GM12873 (cell line): Measurements from ENCODE around the gene SLC10A6.

Experiments used
- CTCF ChIP-seq: IDR thresholded peaks from 2 replicates; pipeline ENCODE4 v1.5.1; 2012; ENCODE audit warnings: low read depth, mild to moderate bottlenecking, moderate library complexity, low read length, control low read depth; ENCODE audit not compliant: insufficient read depth; ENCODE audit errors: missing control alignments

Gene SLC10A6

DNA sequence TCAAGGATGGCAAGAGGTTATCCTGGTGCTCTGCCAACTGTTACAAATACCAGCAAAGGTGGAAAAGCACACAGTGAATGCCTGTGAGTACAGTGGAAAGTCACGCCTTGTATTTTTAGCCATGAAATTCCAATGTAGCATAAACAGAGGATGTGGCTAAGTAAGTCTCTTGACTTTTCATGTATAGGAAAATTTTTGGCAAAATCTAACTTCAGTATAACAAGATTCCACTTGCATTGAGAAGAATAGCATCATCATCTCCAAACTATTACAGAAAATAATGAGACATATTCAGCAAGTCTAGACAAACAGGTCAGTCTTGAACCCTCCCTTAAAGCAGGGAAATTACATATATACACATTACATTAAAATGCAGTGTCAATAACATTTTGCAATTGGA, 7.9 kb downstream of the SLC10A6 start:
- no peak for TF ChIP-seq CTCF

GRCh38 chr4:86840858-86841257, 8.3 kb downstream of the SLC10A6 start:
- TF ChIP-seq CTCF: no peak

DNA sequence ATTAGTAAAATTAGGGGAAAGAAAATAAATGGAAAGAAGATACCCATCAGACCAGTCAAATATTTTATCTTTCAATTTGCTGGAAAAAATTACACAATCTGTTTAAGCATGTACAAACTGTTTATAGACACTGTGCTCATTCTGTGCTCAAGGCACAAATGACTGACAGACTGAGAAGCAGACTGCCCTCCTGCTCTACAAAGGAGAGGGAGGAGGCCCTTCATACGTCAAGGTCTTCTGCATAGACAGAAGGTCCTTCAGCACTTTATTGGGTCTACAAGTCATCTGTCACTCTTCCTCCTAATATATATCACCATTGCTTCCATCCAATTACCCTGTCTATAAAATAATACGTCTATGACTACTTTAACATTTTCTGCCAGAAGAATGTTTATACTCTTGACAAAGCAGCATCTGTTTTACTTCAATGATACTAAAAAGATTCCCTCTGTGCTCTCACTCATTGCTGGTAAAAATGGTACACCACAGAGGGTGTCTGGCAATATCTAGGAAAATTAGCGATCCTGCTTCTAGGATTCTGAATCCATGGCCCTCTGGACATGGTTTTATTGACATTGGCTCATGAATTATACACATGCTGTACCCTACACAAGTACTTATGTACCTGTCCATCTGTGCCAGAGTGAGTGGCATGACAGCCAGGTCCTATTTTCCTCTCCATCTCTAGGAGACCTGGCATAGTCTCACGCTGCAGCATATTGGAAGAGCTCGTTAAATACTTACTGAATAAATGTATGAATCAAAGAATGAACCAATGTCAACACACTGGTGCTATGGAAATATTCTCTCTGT, 11.3 kb downstream of the SLC10A6 start:
- TF ChIP-seq CTCF: no peak

GRCh38 chr4:86835677-86836076, 13.5 kb downstream of the SLC10A6 start:
- TF ChIP-seq CTCF: no peak

- TF ChIP-seq CTCF: no peak
These were observed 14.3 kb downstream of the SLC10A6 start for GRCh38 chr4:86834901-86835300.

DNA sequence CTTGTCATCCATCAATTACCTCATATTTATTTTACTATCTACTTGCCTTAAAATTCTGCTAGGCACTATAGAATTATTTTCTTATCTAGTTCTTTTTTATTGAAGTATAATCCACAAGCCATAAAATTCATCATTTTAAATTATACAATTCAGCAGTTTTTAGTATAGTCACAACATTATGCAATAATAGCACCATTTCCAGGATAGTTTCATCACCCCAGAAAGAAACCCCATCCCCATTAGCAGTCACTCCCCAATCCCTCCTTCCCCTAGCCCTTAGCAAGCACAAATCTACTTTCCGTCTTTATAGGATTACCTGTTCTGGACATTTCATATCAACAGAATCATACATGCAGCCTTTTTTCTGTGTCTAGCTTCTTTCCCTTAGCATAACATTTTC, 15.6 kb downstream of the SLC10A6 start:
- TF ChIP-seq CTCF: no peak

DNA sequence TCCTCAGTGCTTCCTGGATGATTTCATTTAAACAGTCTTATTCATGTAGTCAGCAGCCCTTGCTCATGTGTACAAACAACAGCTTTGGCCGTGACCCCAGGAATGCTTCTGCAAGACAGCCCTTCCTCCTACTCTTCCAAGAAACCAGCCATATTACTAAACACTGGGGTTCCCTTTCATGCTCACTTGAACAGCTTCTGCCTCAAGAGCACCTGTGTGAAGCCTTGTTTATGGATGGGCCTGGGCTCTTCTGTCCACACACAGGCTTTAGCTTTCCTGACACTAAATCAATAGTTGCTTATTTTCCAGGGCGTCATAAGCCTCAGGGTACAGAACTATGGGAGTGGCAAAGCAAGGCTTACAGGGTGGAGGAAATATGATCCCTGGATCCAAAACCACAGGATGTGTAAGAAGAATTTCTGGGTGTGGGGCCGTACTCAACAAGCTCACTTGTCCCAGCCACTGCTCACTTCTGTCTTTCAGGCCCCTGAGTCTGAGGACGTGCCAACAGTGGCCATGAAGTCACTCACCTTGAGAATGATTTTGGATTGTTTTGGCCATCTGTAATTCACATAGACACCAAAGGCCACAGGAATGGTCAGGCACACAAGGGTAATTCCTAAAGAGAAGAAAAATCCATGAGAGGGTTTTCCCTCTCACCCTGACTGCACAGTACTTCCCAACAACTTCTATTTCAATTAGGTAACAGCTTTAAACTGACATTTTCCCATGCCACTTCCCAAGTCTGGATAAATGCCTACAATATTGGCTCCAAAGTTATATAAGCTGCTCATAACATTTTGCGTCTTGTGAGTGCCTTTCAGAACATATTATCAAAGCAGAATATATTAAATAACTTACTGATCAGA, 17.7 kb downstream of the SLC10A6 start:
- TF ChIP-seq CTCF: no peak
